Measurements from ENCODE around the gene C1QTNF8. TPM values are rescaled to one million over a fixed set of nuclear protein-coding genes. Genes with fewer than 3 reads are reported as not detected.

Gene C1QTNF8
- total and polyA plus RNA-seq, 2 of the 13 experiments (the other 11 are each of a cell fraction or from before 2014, with no cell fraction given): 0.09 TPM; not detected in 1

DNA sequence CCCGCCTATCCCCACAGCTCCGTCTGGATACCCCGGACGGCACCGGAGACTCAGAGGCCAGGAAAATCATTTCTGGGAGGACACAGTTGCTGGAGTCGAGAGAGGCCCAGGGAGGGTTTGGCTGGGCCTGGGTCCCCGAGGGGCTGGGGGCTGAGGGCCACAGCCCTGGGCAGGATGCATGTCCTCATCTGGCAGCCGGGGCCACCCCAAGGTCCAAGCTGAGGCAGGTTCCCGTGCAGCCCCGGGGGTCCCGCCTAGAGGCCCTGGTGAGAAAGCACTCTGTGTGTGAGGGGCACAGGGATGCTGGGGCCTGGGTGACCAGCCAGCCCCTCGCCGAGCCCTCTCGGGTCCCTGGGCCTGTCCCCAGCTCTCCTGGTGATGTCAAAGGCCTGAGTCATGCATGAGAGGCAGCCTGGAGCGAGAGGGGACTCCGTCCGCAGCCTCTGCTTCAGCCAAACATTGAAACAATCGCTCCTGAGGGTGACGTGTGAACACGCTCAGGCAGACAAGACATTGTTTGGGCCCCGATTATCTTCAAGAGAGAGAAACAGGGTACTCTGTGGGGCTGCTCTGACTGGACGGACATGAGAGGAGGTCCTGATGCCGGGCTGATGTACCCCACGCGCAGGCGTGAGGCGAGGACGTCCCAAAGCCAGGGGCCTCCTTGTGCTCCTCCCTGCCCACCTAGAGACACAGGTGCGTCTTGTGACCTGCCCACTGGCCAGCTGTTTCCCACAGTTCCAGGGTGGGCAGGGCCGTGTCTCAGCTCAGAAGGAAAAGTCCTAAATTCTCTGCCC is 25.8 kb upstream of the C1QTNF8 start:
- ATAC-seq: no peak
- no peak overlapping the region for H3K9ac ChIP-seq (ENCODE audit: insufficient read depth, low read depth, low read length)
- TF ChIP-seq NFE2L2 (IDR thresholded peaks at IDR 0.05; ENCODE audit: low read length) (peak; percentile 19; the same call in 1 of the 2 replicates), RARG (CRISPR knock-in tag; IDR thresholded peaks at IDR 0.05; ENCODE audit: low read depth) (no peak), SMARCE1 (IDR thresholded peaks at IDR 0.05; ENCODE audit: borderline replicate concordance) (no peak)
- ChIA-PET CTCF (ENCODE audit: low intra/inter-chr PET ratio, low total read pairs) (no interaction called here), POLR2A (no interaction called here)
- H2AFZ ChIP-seq (ENCODE audit: low read length): no peak overlapping the region
- intact Hi-C loops (cut with micrococcal nuclease; ENCODE audit: unreplicated experiment): no loop called here
- no peaks in the 10 kb centered on the region for H3K36me3 ChIP-seq (replicated peaks in 1 of 2; ENCODE audit: control insufficient read depth in 1 of 2, insufficient read depth in 2 of 2, low read length in 2 of 2)
- peaks cover 30 to 81% of the 10 kb centered on the region in 2 experiments; a peak in 4 of 5 replicates for H3K27me3 ChIP-seq (ENCODE audit: control insufficient read depth in 1 of 2, insufficient read depth in 2 of 2, low read length in 2 of 2)
- no peak for DNase-seq (ENCODE audit: low spot score)
- no peaks in the 10 kb centered on the region for H3K4me1 ChIP-seq (ENCODE audit: insufficient read depth, low read length)
- 45% methylated on average over 8 of the region's 30 CpGs for WGBS (ENCODE audit: low lambda C conversion rate)
- in situ Hi-C loops (cut with HindIII; ENCODE audit: extremely low pct_ligation_motif_present, low pct_unique_long_range_greater_than_20kb): no loop called here
- no peak overlapping the region for H3K27ac ChIP-seq (ENCODE audit: extremely low read length, insufficient read depth, low read length)
- 0 out of 2 replicates have a peak, but pooled peaks cover 3% of the 10 kb centered on the region for H4K20me1 ChIP-seq (ENCODE audit: insufficient read depth, low read length)
- no peaks in the 10 kb centered on the region for H3K9me3 ChIP-seq (ENCODE audit: low read length)
- no peak for FAIRE-seq
- no TSS peak for BruUV-seq (replicated peaks)
- no peaks in the 10 kb centered on the region for H3K79me2 ChIP-seq (ENCODE audit: insufficient read depth, low read length)
- H3K4me2 ChIP-seq (ENCODE audit: low read depth, low read length): no peak overlapping the region
- no peak overlapping the region for H3K4me3 ChIP-seq (replicated peaks in 1 of 3; ENCODE audit: insufficient read depth in 1 of 3, low read depth in 2 of 3, low read length in 3 of 3)

DNA sequence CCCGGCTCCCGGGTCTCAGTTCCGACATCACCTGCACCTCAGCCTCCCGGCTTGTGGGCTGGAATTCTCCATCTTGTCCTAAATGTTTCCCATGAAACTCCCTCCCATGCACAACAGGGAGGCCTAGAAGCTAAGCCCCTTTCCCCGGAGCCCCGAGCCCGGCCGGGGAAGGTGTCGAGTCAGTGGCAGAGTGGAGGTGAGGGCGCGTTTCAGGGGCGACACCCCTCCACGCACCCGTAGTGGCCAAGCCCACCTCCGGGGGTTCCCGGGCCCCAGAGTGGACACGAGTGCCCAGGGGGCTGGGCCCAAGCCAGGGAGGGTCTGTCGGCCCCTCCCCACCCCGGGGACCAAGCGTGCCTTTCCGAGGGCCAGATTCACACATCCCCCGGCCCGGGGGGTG is 25.0 kb upstream of the C1QTNF8 start:
- FAIRE-seq: no peak
- CTCF ChIA-PET (ENCODE audit: low intra/inter-chr PET ratio, low total read pairs): no interaction called here
- 34% methylated on average over 4 of the region's 23 CpGs for WGBS (ENCODE audit: low lambda C conversion rate)

More for the DNA sequence above, 25.0 kb upstream of the C1QTNF8 start:
- Histone ChIP-seq H3K4me1 (ENCODE audit: insufficient read depth, low read length) (no peaks in the 10 kb centered on the region), H4K20me1 (ENCODE audit: insufficient read depth, low read length) (0 out of 2 replicates have a peak, but pooled peaks cover 3% of the 10 kb centered on the region), H2AFZ (ENCODE audit: low read length) (no peak overlapping the region), H3K36me3 (replicated peaks in 1 of 2; ENCODE audit: control insufficient read depth in 1 of 2, insufficient read depth in 2 of 2, low read length in 2 of 2) (no peaks in the 10 kb centered on the region), H3K9me3 (ENCODE audit: low read length) (no peaks in the 10 kb centered on the region), H3K4me2 (ENCODE audit: low read depth, low read length) (no peak overlapping the region), H3K27ac (ENCODE audit: extremely low read length, insufficient read depth, low read length) (no peak overlapping the region), H3K4me3 (replicated peaks in 1 of 3; ENCODE audit: insufficient read depth in 1 of 3, low read depth in 2 of 3, low read length in 3 of 3) (no peak overlapping the region), H3K9ac (ENCODE audit: insufficient read depth, low read depth, low read length) (no peak overlapping the region), H3K27me3 (ENCODE audit: control insufficient read depth in 1 of 2, insufficient read depth in 2 of 2, low read length in 2 of 2) (peaks cover 33 to 77% of the 10 kb centered on the region in 2 experiments; a peak in 4 of 5 replicates), H3K79me2 (ENCODE audit: insufficient read depth, low read length) (no peaks in the 10 kb centered on the region)
- intact Hi-C loops (cut with micrococcal nuclease; ENCODE audit: unreplicated experiment): no loop called here
- in situ Hi-C loops (cut with HindIII; ENCODE audit: extremely low pct_ligation_motif_present, low pct_unique_long_range_greater_than_20kb): no loop called here
- POLR2A ChIA-PET: no interaction called here
- no TSS peak for BruUV-seq (replicated peaks)
- no peak for ATAC-seq
- TF ChIP-seq TOPORS (CRISPR knock-in tag; IDR thresholded peaks at IDR 0.05): no peak
- no peak for TF ChIP-seq KLF13 (CRISPR knock-in tag; IDR thresholded peaks at IDR 0.05)
- TF ChIP-seq KDM2A (CRISPR knock-in tag; IDR thresholded peaks at IDR 0.05; ENCODE audit: borderline replicate concordance, low read depth): no peak
- no peak for TF ChIP-seq ZNF549 (CRISPR knock-in tag; IDR thresholded peaks at IDR 0.05)
- DNase-seq (ENCODE audit: low spot score): no peak
